OCI-LY3 (cell line): Measurements from ENCODE around the gene SEPTIN11.
A peak's percentile ranks its signal among the peaks of the same experiment; 100 is the strongest.

ENCODE experiments used
- H2AFZ ChIP-seq: fragments of 200-600, 300-600 bp; shearing (Covaris generic); 2 replicates; pipeline ENCODE4 v1.6.0; 2014; ENCODE audit warnings: antibody characterized with exemption, low read depth, low read length
- H3K27ac ChIP-seq: fragments of 200-600, 300-600 bp; sonication (generic); 2 replicates; pipeline ENCODE4 v1.5.1; 2014; ENCODE audit warnings: mild to moderate bottlenecking, low read length, moderate library complexity, mixed read lengths
- H3K27me3 ChIP-seq: fragments of 200-600, 300-600 bp; sonication (generic); 2 replicates; pipeline ENCODE4 v1.6.1; 2014; ENCODE audit warnings: low read depth, low read length, mixed read lengths
- H3K36me3 ChIP-seq: fragments of 200-600, 300-600 bp; sonication (generic); replicated peaks from 2 replicates; pipeline ENCODE3; 2014; ENCODE audit warnings: low read depth, low read length, mixed read lengths
- H3K4me1 ChIP-seq: fragments of 300-600, 200-600 bp; sonication (generic); 2 replicates; pipeline ENCODE4 v1.6.1; 2014; ENCODE audit warnings: low read length, mixed read lengths
- H3K4me2 ChIP-seq: fragments of 200-600, 300-600 bp; sonication (generic); 2 replicates; pipeline ENCODE4 v1.6.1; 2014; ENCODE audit warnings: low read length, mixed read lengths
- H3K4me3 ChIP-seq: fragments of 300-600, 200-600 bp; sonication (generic); 2 replicates; pipeline ENCODE4 v1.5.1; 2014; ENCODE audit warnings: antibody characterized with exemption, mild to moderate bottlenecking, low read length, moderate library complexity
- H3K79me2 ChIP-seq: fragments of 300-600, 200-600 bp; shearing (Covaris generic); 2 replicates; pipeline ENCODE4 v1.6.1; 2014; ENCODE audit warnings: mild to moderate bottlenecking, low read length, mixed read lengths
- H3K9ac ChIP-seq: fragments of 300-600, 200-600 bp; shearing (Covaris generic); 2 replicates; pipeline ENCODE4 v1.6.0; 2014; ENCODE audit warnings: mild to moderate bottlenecking, low read length, moderate library complexity
- H3K9me3 ChIP-seq: fragments of 200-600, 300-600 bp; shearing (Covaris generic); 2 replicates; pipeline ENCODE4 v1.6.1; 2014; ENCODE audit warnings: low read length, mixed read lengths; ENCODE audit not compliant: insufficient read depth
- H4K20me1 ChIP-seq: fragments of 200-600, 300-600 bp; sonication (generic); 2 replicates; pipeline ENCODE4 v1.6.1; 2016; ENCODE audit warnings: low read length, mixed read lengths; ENCODE audit not compliant: insufficient read depth
- EZH2phosphoT487 ChIP-seq: fragments of 200-600 bp; shearing (Covaris generic); IDR thresholded peaks from 2 replicates; pipeline ENCODE4 v1.6.1; 2018; ENCODE audit warnings: antibody characterized with exemption, mixed run types, low read depth
- TF ChIP-seq, protein P1 (sequence below): fragments of 200-600, 300-600 bp; sonication (generic); IDR thresholded peaks from 2 replicates; pipeline ENCODE4 v1.5.1; 2014; ENCODE audit warnings: antibody characterized with exemption, low read length, low read depth

SEPTIN11 gene

DNA sequence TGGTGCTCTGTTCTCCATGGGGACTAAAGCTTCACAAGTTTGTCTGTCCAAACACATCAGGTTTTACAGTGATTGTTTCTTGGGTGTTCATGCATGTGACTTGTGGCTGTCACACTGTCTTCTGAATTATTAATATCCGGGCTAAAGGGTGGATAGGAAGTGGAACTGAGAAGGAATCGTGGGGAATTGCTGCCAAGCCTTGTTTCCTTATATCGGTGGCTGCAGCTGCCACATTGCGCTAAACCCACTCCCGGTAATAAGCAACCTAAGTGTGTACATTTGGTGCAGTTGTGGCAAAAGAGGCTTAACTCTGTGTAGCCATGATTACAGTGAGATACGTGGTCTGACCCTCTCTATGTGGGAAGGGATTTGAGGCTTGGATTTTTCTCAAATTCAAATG, 30.7 kb downstream of the SEPTIN11 start:
- no peaks in the 10 kb centered on the region for H3K9me3 ChIP-seq
- no peaks in the 10 kb centered on the region for H3K36me3 ChIP-seq
- H2AFZ ChIP-seq = no peak overlapping the region
- H3K4me2 ChIP-seq = no peak overlapping the region
- TF ChIP-seq, protein P1, sequence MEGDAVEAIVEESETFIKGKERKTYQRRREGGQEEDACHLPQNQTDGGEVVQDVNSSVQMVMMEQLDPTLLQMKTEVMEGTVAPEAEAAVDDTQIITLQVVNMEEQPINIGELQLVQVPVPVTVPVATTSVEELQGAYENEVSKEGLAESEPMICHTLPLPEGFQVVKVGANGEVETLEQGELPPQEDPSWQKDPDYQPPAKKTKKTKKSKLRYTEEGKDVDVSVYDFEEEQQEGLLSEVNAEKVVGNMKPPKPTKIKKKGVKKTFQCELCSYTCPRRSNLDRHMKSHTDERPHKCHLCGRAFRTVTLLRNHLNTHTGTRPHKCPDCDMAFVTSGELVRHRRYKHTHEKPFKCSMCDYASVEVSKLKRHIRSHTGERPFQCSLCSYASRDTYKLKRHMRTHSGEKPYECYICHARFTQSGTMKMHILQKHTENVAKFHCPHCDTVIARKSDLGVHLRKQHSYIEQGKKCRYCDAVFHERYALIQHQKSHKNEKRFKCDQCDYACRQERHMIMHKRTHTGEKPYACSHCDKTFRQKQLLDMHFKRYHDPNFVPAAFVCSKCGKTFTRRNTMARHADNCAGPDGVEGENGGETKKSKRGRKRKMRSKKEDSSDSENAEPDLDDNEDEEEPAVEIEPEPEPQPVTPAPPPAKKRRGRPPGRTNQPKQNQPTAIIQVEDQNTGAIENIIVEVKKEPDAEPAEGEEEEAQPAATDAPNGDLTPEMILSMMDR = no peak
- TF ChIP-seq EZH2phosphoT487 = no peak
- peaks cover 49% of the 10 kb centered on the region for H3K79me2 ChIP-seq
- H3K27me3 ChIP-seq = no peaks in the 10 kb centered on the region
- H4K20me1 ChIP-seq = no peaks in the 10 kb centered on the region
- peaks cover 14% of the 10 kb centered on the region for H3K4me1 ChIP-seq
- no peak overlapping the region for H3K4me3 ChIP-seq
- H3K9ac ChIP-seq = no peak overlapping the region
- H3K27ac ChIP-seq = no peak overlapping the region

GRCh38 chr4:76981644-76982043, 32.1 kb downstream of the SEPTIN11 start:
- Histone ChIP-seq H2AFZ (no peak overlapping the region), H4K20me1 (peaks cover 4% of the 10 kb centered on the region; the same call in 1 of the 2 replicates), H3K79me2 (peaks cover 60% of the 10 kb centered on the region), H3K4me2 (no peak overlapping the region), H3K27me3 (no peaks in the 10 kb centered on the region), H3K4me1 (peaks cover 14% of the 10 kb centered on the region), H3K9ac (no peak overlapping the region), H3K36me3 (no peaks in the 10 kb centered on the region), H3K9me3 (no peaks in the 10 kb centered on the region), H3K27ac (no peak overlapping the region), H3K4me3 (no peak overlapping the region)
- TF ChIP-seq, protein P1 = no peak
- no peak for TF ChIP-seq EZH2phosphoT487

GRCh38 chr4:76982638-76983584, 33.4 kb downstream of the SEPTIN11 start:
- H4K20me1 ChIP-seq = peaks cover 4% of the 10 kb centered on the region; the same call in 1 of the 2 replicates
- peaks cover 14% of the 10 kb centered on the region for H3K4me1 ChIP-seq
- H3K4me2 ChIP-seq = no peak overlapping the region
- H3K27ac ChIP-seq = no peak overlapping the region
- H3K79me2 ChIP-seq = peaks cover 67% of the 10 kb centered on the region
- no peak overlapping the region for H3K4me3 ChIP-seq
- H3K9ac ChIP-seq = no peak overlapping the region
- H3K9me3 ChIP-seq = no peaks in the 10 kb centered on the region
- H2AFZ ChIP-seq = no peak overlapping the region
- H3K36me3 ChIP-seq = no peaks in the 10 kb centered on the region
- TF ChIP-seq, protein P1 = no peak
- no peak for TF ChIP-seq EZH2phosphoT487
- no peaks in the 10 kb centered on the region for H3K27me3 ChIP-seq

- Histone ChIP-seq H3K9ac (no peak overlapping the region), H3K36me3 (no peaks in the 10 kb centered on the region), H3K4me3 (no peak overlapping the region), H4K20me1 (peaks cover 4% of the 10 kb centered on the region; the same call in 1 of the 2 replicates), H2AFZ (no peak overlapping the region), H3K4me2 (peak overlapping the region; percentile 29), H3K27me3 (no peaks in the 10 kb centered on the region), H3K9me3 (no peaks in the 10 kb centered on the region), H3K27ac (no peak overlapping the region), H3K79me2 (peaks cover 57% of the 10 kb centered on the region), H3K4me1 (peaks cover 14% of the 10 kb centered on the region)
- TF ChIP-seq, protein P1 = peak; percentile 43
- TF ChIP-seq EZH2phosphoT487 = no peak
These were observed 34.6 kb downstream of the SEPTIN11 start for GRCh38 chr4:76984127-76984526.
